ENCODE data around the gene OR51F1. TPM values are rescaled to one million over a fixed set of nuclear protein-coding genes. Genes with fewer than 3 reads are reported as not detected.

OR51F1 gene
- total RNA-seq (2014; rRNA removed; shearing (Covaris generic)) = not detected in 2 replicates
- total RNA-seq (2022) = not detected in 2 replicates
- not detected for Bru-seq, nascent RNA
- BruChase-seq, experiment 1, labeled RNA remaining after a 6-hour chase = not detected
- not detected for BruChase-seq, experiment 2, labeled RNA remaining after a 2-hour chase
- long read RNA-seq = 0 reads

- ChIA-PET POLR2A (no interaction called here), CTCF (ENCODE audit: unreplicated experiment) (no interaction called here)
- intact Hi-C loops (cut with micrococcal nuclease; ENCODE audit: unreplicated experiment) = no loop called here
- H3K4me1 ChIP-seq (ENCODE audit: insufficient read depth, low read length, poor library complexity, severe bottlenecking) = no peaks in the 10 kb centered on the region
- H3K4me2 ChIP-seq (ENCODE audit: low read length) = no peak within 1 kb of the TSS
- H3K4me3 ChIP-seq (ENCODE audit: low read depth, low read length, poor library complexity, severe bottlenecking) = no peak within 1 kb of the TSS
- no peaks in the 10 kb centered on the region for H3K36me3 ChIP-seq (ENCODE audit: insufficient read depth, low read length)
- no TSS peak for BruUV-seq (replicated peaks)
- no peak within 1 kb of the TSS for H2AFZ ChIP-seq (ENCODE audit: low read length)
- H3K9me2 ChIP-seq (ENCODE audit: insufficient read depth, low read length) = 0 out of 2 replicates have a peak, but pooled peaks cover 3% of the 10 kb centered on the region
- H3K27ac ChIP-seq (ENCODE audit: low read depth, low read length, poor library complexity, severe bottlenecking) = no peak within 1 kb of the TSS
- no peak for DNase-seq (ENCODE audit: low spot score)
- H3K79me2 ChIP-seq (ENCODE audit: insufficient read depth, low read depth, low read length) = no peaks in the 10 kb centered on the region
- TF ChIP-seq EZH2phosphoT487 (IDR thresholded peaks at IDR 0.05; ENCODE audit: borderline replicate concordance, low read depth, low read length) (no peak), CTCF (conservative IDR thresholded peaks at IDR 0.05; ENCODE audit: low read length) (no peak)
- no peaks in the 10 kb centered on the region for H4K20me1 ChIP-seq (ENCODE audit: insufficient read depth, low read length)
- H3K9me3 ChIP-seq (ENCODE audit: low read length) = no peaks in the 10 kb centered on the region
These were observed at the start of gene OR51F1 for GRCh38 chr11:4769838-4770237. Gene OR51F1, minus strand, starts transcription at chr11:4769938. Its CDS starts 0 bp downstream, at chr11:4769938.

GRCh38 chr11:4809246-4809645 lies 39.5 kb upstream of the OR51F1 start:
- no peaks in the 10 kb centered on the region for H4K20me1 ChIP-seq (ENCODE audit: insufficient read depth, low read length)
- H3K9me3 ChIP-seq (ENCODE audit: low read length) = no peaks in the 10 kb centered on the region
- no peaks in the 10 kb centered on the region for H3K36me3 ChIP-seq (ENCODE audit: insufficient read depth, low read length)
- H3K79me2 ChIP-seq (ENCODE audit: insufficient read depth, low read depth, low read length) = no peaks in the 10 kb centered on the region
- DNase-seq (ENCODE audit: low spot score) = no peak
- H3K4me2 ChIP-seq (ENCODE audit: low read length) = no peak overlapping the region
- no peak overlapping the region for H3K27ac ChIP-seq (ENCODE audit: low read depth, low read length, poor library complexity, severe bottlenecking)
- ChIA-PET POLR2A (no interaction called here), CTCF (ENCODE audit: unreplicated experiment) (no interaction called here)
- H2AFZ ChIP-seq (ENCODE audit: low read length) = no peak overlapping the region
- no peaks in the 10 kb centered on the region for H3K4me1 ChIP-seq (ENCODE audit: insufficient read depth, low read length, poor library complexity, severe bottlenecking)
- intact Hi-C loops (cut with micrococcal nuclease; ENCODE audit: unreplicated experiment) = no loop called here
- H3K9me2 ChIP-seq (ENCODE audit: insufficient read depth, low read length) = no peaks in the 10 kb centered on the region
- TF ChIP-seq EZH2phosphoT487 (IDR thresholded peaks at IDR 0.05; ENCODE audit: borderline replicate concordance, low read depth, low read length) (no peak), CTCF (conservative IDR thresholded peaks at IDR 0.05; ENCODE audit: low read length) (no peak)
- no TSS peak for BruUV-seq (replicated peaks)
- H3K4me3 ChIP-seq (ENCODE audit: low read depth, low read length, poor library complexity, severe bottlenecking) = no peak overlapping the region

GRCh38 chr11:4808476-4808875 lies 38.7 kb upstream of the OR51F1 start:
- H3K4me3 ChIP-seq (ENCODE audit: low read depth, low read length, poor library complexity, severe bottlenecking) = no peak overlapping the region
- no peaks in the 10 kb centered on the region for H3K9me3 ChIP-seq (ENCODE audit: low read length)
- no peak overlapping the region for H3K27ac ChIP-seq (ENCODE audit: low read depth, low read length, poor library complexity, severe bottlenecking)
- H3K9me2 ChIP-seq (ENCODE audit: insufficient read depth, low read length) = no peaks in the 10 kb centered on the region
- H3K4me2 ChIP-seq (ENCODE audit: low read length) = no peak overlapping the region
- DNase-seq (ENCODE audit: low spot score) = no peak
- H3K79me2 ChIP-seq (ENCODE audit: insufficient read depth, low read depth, low read length) = no peaks in the 10 kb centered on the region
- no peaks in the 10 kb centered on the region for H3K36me3 ChIP-seq (ENCODE audit: insufficient read depth, low read length)
- intact Hi-C loops (cut with micrococcal nuclease; ENCODE audit: unreplicated experiment) = no loop called here
- no TSS peak for BruUV-seq (replicated peaks)
- H4K20me1 ChIP-seq (ENCODE audit: insufficient read depth, low read length) = no peaks in the 10 kb centered on the region
- H3K4me1 ChIP-seq (ENCODE audit: insufficient read depth, low read length, poor library complexity, severe bottlenecking) = no peaks in the 10 kb centered on the region
- ChIA-PET POLR2A (no interaction called here), CTCF (ENCODE audit: unreplicated experiment) (no interaction called here)
- no peak overlapping the region for H2AFZ ChIP-seq (ENCODE audit: low read length)
- no peak for TF ChIP-seq CTCF (conservative IDR thresholded peaks at IDR 0.05; ENCODE audit: low read length)
- TF ChIP-seq EZH2phosphoT487 (IDR thresholded peaks at IDR 0.05; ENCODE audit: borderline replicate concordance, low read depth, low read length) = no peak

Measured in OCI-LY7 (cell line).